SK-N-SH (cell line): ENCODE measurements around the gene DGKD. TPM values are rescaled to one million over a fixed set of nuclear protein-coding genes. Genes with fewer than 3 reads are reported as not detected.

Experiments
- CTCF ChIA-PET: fragments of 300-600, 350-600 bp; formaldehyde crosslinking; extraction: SDS; loops from one replicate; lab custom pipeline; 2021; lab: Yijun Ruan, JAX
- POLR2A ChIA-PET: fragments of 350-600 bp; sonication (Branson Sonifier 250); formaldehyde crosslinking; extraction: SDS; loops from one replicate; lab custom pipeline; 2020; ENCODE audit warnings: antibody characterized with exemption, inconsistent platforms; lab: Yijun Ruan, JAX
- DNase-seq: peaks from one replicate; pipeline ENCODE4 v3.0.0; 2012
- H2AFZ ChIP-seq: fragments of 200-600 bp; sonication (generic); 2 replicates; pipeline ENCODE4 v1.8.1; 2016; ENCODE audit warnings: antibody characterized with exemption, mild to moderate bottlenecking, low read depth
- H3F3A ChIP-seq: fragments of 200-600 bp; sonication (generic); replicated peaks from 2 replicates; pipeline ENCODE3; 2016; ENCODE audit warnings: antibody characterized with exemption, mild to moderate bottlenecking; ENCODE audit not compliant: insufficient read depth
- H3K27ac ChIP-seq, 2 experiments: fragments of 200-500 bp in 1 of 2; fragments of 200-600 bp in 1 of 2; sonication (Bioruptor generic) in 1 of 2; sonication (generic), shearing (Covaris generic) in 1 of 2; 2 replicates each; pipeline versions ENCODE4 v1.5.1 to v1.6.1; 2014 to 2016; ENCODE audit warnings: low read depth in 2 of 2, inconsistent platforms in 1 of 2, low read length in 1 of 2, mild to moderate bottlenecking in 1 of 2, mixed read lengths in 1 of 2
- H3K27me3 ChIP-seq: fragments of 200-600 bp; sonication (generic), shearing (Covaris generic); 2 replicates; pipeline ENCODE4 v1.6.1; 2016; ENCODE audit warnings: mixed run types; ENCODE audit not compliant: insufficient read depth
- H3K36me3 ChIP-seq, 2 experiments: fragments of 200-500 bp in 1 of 2; fragments of 200-600 bp in 1 of 2; sonication (Bioruptor generic) in 1 of 2; sonication (generic) in 1 of 2; replicated peaks in 1 of 2; 2 replicates each; pipeline versions ENCODE3 to v1.5.1; 2014 to 2016; ENCODE audit warnings: low read length in 1 of 2, mild to moderate bottlenecking in 1 of 2; ENCODE audit not compliant: insufficient read depth in 2 of 2, control insufficient read depth in 1 of 2
- H3K4me1 ChIP-seq, 2 experiments: fragments of 200-500 bp in 1 of 2; fragments of 200-600 bp in 1 of 2; sonication (Bioruptor generic) in 1 of 2; sonication (generic), shearing (Covaris generic) in 1 of 2; 2 replicates each; pipeline versions ENCODE4 v1.5.1 to v1.6.1; 2014 to 2016; ENCODE audit warnings: low read depth in 1 of 2, low read length in 1 of 2, mixed run types in 1 of 2; ENCODE audit not compliant: insufficient read depth in 2 of 2, control insufficient read depth in 1 of 2
- H3K4me2 ChIP-seq: fragments of 200-600 bp; sonication (generic), shearing (Covaris generic); 2 replicates; pipeline ENCODE4 v1.6.1; 2017; ENCODE audit warnings: mixed run types
- H3K4me3 ChIP-seq, 2 experiments: fragments of 200-500 bp in 1 of 2; fragments of 200-600 bp in 1 of 2; sonication (Bioruptor generic) in 1 of 2; sonication (generic), shearing (Covaris generic) in 1 of 2; 2 replicates each; pipeline versions ENCODE4 v1.5.1 to v1.8.1; 2014 to 2016; ENCODE audit warnings: low read depth in 2 of 2, inconsistent platforms in 1 of 2, low read length in 1 of 2, mild to moderate bottlenecking in 1 of 2, mixed read lengths in 1 of 2, moderate library complexity in 1 of 2
- H3K79me2 ChIP-seq: fragments of 200-600 bp; sonication (generic); 2 replicates; pipeline ENCODE4 v1.8.1; 2017; ENCODE audit warnings: mild to moderate bottlenecking; ENCODE audit not compliant: insufficient read depth
- H3K9ac ChIP-seq: fragments of 200-600 bp; sonication (generic); 2 replicates; pipeline ENCODE4 v1.6.1; 2017; ENCODE audit warnings: mixed run types
- H3K9me2 ChIP-seq: fragments of 200-600 bp; sonication (generic); 2 replicates; pipeline ENCODE4 v1.6.1; 2017; ENCODE audit warnings: mixed run types
- H3K9me3 ChIP-seq: fragments of 200-600 bp; sonication (generic); 2 replicates; pipeline ENCODE4 v1.6.1; 2017; ENCODE audit warnings: mixed run types, mild to moderate bottlenecking, moderate library complexity
- H4K20me1 ChIP-seq: fragments of 200-600 bp; sonication (generic); 2 replicates; pipeline ENCODE4 v1.6.1; 2017; ENCODE audit warnings: mild to moderate bottlenecking, mixed run types; ENCODE audit not compliant: insufficient read depth
- ELF1 ChIP-seq: IDR thresholded peaks from 2 replicates; pipeline ENCODE4 v1.4.0; 2012
- EP300 ChIP-seq, 2 experiments: IDR thresholded peaks; 2 replicates each; pipeline versions ENCODE4 v1.4.0 to v1.6.1; 2012; ENCODE audit warnings: borderline replicate concordance in 1 of 2, low read depth in 1 of 2, low read length in 1 of 2
- EZH2phosphoT487 ChIP-seq: fragments of 200-600 bp; sonication (generic); IDR thresholded peaks from 2 replicates; pipeline ENCODE4 v1.6.1; 2017; ENCODE audit warnings: low read depth, mixed run types, mild to moderate bottlenecking, antibody characterized with exemption, moderate library complexity, borderline replicate concordance
- FOSL2 ChIP-seq: IDR thresholded peaks from 2 replicates; pipeline ENCODE4 v1.4.0; 2012; ENCODE audit warnings: low read depth, mild to moderate bottlenecking, moderate library complexity, borderline replicate concordance
- FOXJ3 ChIP-seq: sonication (generic); formaldehyde crosslinking; IDR thresholded peaks from 2 replicates; pipeline ENCODE4 v1.5.1; 2020; ENCODE audit warnings: mild to moderate bottlenecking, missing genetic modification reagents
- GATA2 ChIP-seq: sonication (generic); formaldehyde crosslinking; IDR thresholded peaks from 2 replicates; pipeline ENCODE4 v1.5.0; 2020; ENCODE audit warnings: mild to moderate bottlenecking, missing genetic modification reagents
- JUND ChIP-seq: IDR thresholded peaks from 2 replicates; pipeline ENCODE4 v1.4.0; 2012
- MEF2A ChIP-seq: IDR thresholded peaks from 2 replicates; pipeline ENCODE4 v1.4.0; 2012; ENCODE audit warnings: low read depth, borderline replicate concordance
- MXI1 ChIP-seq: IDR thresholded peaks from 2 replicates; pipeline ENCODE4 v1.6.1; 2012; ENCODE audit warnings: mild to moderate bottlenecking, low read depth, low read length, improper control_type of control experiment
- RAD21 ChIP-seq: IDR thresholded peaks from 2 replicates; pipeline ENCODE4 v1.6.1; 2012; ENCODE audit warnings: mild to moderate bottlenecking, low read length
- RCOR1 ChIP-seq: fragments of 150-350 bp; IDR thresholded peaks from 2 replicates; pipeline ENCODE4 v1.6.1; 2017; ENCODE audit warnings: antibody characterized with exemption, low read length
- RXRA ChIP-seq: IDR thresholded peaks from 2 replicates; pipeline ENCODE4 v1.4.0; 2012; ENCODE audit warnings: low read depth, mild to moderate bottlenecking, borderline replicate concordance
- WGBS: methylation state at CpG from one replicate; pipeline ENCODE4 v1.1.6; 2017; ENCODE audit warnings: low lambda C conversion rate; 5-methylcytosine and 5-hydroxymethylcytosine counted together
- polyA plus RNA-seq, 3 experiments: library from polyadenylated mRNA; depleted of rRNA; stranded (reverse); fragments of >200 nt; gene quantifications; 2 replicates each; pipeline ENCODE4 v1.2.3, GENCODE V29; 2012
- TF ChIP-seq, protein P1 (sequence below): IDR thresholded peaks from 2 replicates; pipeline ENCODE4; 2012
- TF ChIP-seq, protein P2 (sequence below): fragments of 150-350 bp; IDR thresholded peaks from 2 replicates; pipeline ENCODE4 v1.6.1; 2016; ENCODE audit warnings: mild to moderate bottlenecking, low read depth, low read length
- TF ChIP-seq, protein P3 (sequence below): fragments of 150-350 bp; IDR thresholded peaks from 2 replicates; pipeline ENCODE4 v1.6.1; 2017; ENCODE audit warnings: antibody characterized with exemption, low read length, low read depth, borderline replicate concordance
- TF ChIP-seq, protein P4 (sequence below): IDR thresholded peaks from 2 replicates; pipeline ENCODE4 v1.4.0; 2012; ENCODE audit warnings: low read depth

The DGKD gene
- polyA plus RNA-seq, 1 of the 3 experiments (the other 2 are of a cell fraction): 21.7 TPM

DNA sequence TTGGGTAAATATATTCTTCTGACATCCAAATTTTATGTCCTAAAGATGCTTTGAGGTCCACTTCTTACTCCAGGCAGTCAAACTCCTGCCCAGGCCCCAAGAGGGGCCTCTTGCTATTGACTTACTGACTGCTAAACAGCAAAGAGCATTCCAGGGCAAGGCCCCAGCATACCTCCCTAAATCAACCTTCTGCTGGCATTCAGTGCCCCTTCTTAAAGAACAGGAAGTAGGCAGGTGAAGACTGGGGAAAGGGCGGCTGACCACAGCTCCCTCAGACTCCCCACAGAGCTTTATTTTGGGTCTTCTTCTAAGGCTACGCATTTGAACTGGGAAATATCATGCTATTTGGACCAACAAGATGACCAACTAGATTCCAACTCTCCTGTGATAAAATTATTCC is 143.4 kb downstream of the DGKD start:
- no peak overlapping the region for H2AFZ ChIP-seq
- H4K20me1 ChIP-seq: no peaks in the 10 kb centered on the region
- no peak overlapping the region for H3K4me3 ChIP-seq
- H3K4me2 ChIP-seq: no peak overlapping the region
- H3K27me3 ChIP-seq: no peaks in the 10 kb centered on the region
- 80% methylated on average over 2 of the region's 2 CpGs for WGBS
- CTCF ChIA-PET: interaction anchor here (1.8 kb wide), 1 partner anchor 214 kb away, joined by 5 read pairs; no protein-coding TSS in a partner anchor
- H3K36me3 ChIP-seq: peaks cover 51 to 67% of the 10 kb centered on the region in 2 experiments
- no peak overlapping the region for H3K9ac ChIP-seq
- no peaks in the 10 kb centered on the region for H3K4me1 ChIP-seq
- H3K79me2 ChIP-seq: no peaks in the 10 kb centered on the region
- H3F3A ChIP-seq: no peaks in the 10 kb centered on the region
- no peak for DNase-seq
- H3K9me2 ChIP-seq: no peaks in the 10 kb centered on the region
- H3K9me3 ChIP-seq: no peaks in the 10 kb centered on the region
- TF ChIP-seq FOSL2 (no peak), GATA2 (CRISPR knock-in tag) (no peak), MXI1 (no peak), RAD21 (no peak), RXRA (no peak), FOXJ3 (CRISPR knock-in tag) (no peak), EP300 (IDR thresholded peaks at IDR 0.05; ENCODE audit: borderline replicate concordance in 1 of 2, low read depth in 1 of 2, low read length in 1 of 2) (no peak), MEF2A (no peak), JUND (no peak), ELF1 (no peak), RCOR1 (no peak), EZH2phosphoT487 (no peak)
- TF ChIP-seq, protein P1, sequence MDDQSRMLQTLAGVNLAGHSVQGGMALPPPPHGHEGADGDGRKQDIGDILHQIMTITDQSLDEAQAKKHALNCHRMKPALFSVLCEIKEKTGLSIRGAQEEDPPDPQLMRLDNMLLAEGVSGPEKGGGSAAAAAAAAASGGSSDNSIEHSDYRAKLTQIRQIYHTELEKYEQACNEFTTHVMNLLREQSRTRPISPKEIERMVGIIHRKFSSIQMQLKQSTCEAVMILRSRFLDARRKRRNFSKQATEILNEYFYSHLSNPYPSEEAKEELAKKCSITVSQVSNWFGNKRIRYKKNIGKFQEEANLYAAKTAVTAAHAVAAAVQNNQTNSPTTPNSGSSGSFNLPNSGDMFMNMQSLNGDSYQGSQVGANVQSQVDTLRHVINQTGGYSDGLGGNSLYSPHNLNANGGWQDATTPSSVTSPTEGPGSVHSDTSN: no peak
- TF ChIP-seq, protein P2, sequence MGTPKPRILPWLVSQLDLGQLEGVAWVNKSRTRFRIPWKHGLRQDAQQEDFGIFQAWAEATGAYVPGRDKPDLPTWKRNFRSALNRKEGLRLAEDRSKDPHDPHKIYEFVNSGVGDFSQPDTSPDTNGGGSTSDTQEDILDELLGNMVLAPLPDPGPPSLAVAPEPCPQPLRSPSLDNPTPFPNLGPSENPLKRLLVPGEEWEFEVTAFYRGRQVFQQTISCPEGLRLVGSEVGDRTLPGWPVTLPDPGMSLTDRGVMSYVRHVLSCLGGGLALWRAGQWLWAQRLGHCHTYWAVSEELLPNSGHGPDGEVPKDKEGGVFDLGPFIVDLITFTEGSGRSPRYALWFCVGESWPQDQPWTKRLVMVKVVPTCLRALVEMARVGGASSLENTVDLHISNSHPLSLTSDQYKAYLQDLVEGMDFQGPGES: no peak
- TF ChIP-seq, protein P3, sequence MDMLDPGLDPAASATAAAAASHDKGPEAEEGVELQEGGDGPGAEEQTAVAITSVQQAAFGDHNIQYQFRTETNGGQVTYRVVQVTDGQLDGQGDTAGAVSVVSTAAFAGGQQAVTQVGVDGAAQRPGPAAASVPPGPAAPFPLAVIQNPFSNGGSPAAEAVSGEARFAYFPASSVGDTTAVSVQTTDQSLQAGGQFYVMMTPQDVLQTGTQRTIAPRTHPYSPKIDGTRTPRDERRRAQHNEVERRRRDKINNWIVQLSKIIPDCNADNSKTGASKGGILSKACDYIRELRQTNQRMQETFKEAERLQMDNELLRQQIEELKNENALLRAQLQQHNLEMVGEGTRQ: no peak
- TF ChIP-seq, protein P4, sequence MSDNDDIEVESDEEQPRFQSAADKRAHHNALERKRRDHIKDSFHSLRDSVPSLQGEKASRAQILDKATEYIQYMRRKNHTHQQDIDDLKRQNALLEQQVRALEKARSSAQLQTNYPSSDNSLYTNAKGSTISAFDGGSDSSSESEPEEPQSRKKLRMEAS: no peak
- POLR2A ChIA-PET: no interaction called here
- H3K27ac ChIP-seq: no peak overlapping the region
